NCI-H69 (cell line): Measurements from ENCODE around the gene SMCHD1.
"Not testable (repeated sequence)": the region's sequence is repeated elsewhere in the genome, so short reads cannot be mapped to it uniquely, and the experiment has no call there.

Source experiments
- DNase-seq: peaks from one replicate; lab custom pipeline; 2025; lab: John Stamatoyannopoulos, UW

The SMCHD1 gene

DNA sequence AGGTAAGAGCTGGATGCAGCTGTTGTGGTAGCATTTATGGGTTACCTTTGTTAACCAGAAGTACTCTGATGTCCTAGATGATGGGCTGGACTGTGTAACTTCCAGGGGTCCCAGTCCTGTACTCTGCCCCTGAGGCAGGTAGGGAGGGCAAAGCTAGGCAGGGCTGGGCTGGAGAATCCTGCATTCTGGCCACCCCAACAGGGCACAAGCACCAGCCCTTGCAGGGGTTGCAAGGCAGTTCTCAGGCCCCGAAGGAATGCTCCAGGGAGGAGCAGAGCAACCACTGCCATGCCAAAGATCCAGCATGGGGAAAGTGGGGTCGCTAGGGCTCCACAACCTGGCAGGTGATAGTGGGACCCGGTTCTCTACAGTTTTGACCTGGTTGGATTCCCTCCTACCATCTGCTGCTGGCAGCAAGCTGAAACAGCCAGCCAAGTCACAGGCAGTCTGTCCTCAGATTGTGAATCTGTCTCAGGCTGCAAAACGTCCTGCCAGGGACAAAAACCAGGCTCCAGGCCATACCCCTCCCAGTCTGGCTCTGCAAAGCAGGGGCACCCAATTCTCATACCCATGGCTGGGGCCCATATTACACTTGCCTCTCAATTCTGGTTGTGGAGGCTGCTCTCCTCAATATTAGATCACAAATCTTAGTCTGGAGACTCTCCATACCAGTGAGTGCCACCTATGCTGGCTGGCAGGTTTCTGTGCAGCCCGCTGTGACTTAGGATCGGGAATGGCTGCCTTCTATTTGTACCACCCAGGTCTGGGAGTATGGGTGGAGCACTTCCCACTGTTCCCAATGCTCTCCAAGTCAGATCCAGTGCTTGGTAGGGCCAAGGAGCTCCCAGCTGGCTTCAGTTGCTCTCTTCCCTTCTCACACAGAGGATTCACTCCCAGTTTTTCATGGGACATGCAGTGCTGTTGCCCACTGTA, 61.1 kb downstream of the SMCHD1 start:
- no peak for DNase-seq

DNA sequence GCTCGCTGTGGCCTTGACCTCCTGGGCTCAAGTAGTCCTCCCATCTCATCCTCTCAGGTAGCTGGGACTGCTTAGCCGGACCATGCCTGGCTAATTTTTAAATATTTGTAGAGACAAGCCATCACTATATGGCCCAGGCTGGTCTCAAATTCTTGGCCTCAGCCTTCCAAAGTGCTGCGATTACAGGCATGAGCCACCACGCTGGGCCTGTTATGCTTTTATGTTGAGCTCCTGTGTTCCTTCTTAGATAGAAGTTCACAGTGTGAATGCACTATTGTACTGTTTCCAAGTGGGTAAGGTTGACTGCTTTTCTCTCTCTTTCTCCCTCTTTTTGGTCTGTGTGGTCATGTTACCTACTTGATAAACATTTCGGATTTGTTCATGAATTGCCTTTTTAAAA, 61.9 kb downstream of the SMCHD1 start:
- no peak for DNase-seq

- no peak for DNase-seq
Measured at GRCh38 chr18:2719040-2719439, 63.5 kb downstream of the SMCHD1 start.

DNA sequence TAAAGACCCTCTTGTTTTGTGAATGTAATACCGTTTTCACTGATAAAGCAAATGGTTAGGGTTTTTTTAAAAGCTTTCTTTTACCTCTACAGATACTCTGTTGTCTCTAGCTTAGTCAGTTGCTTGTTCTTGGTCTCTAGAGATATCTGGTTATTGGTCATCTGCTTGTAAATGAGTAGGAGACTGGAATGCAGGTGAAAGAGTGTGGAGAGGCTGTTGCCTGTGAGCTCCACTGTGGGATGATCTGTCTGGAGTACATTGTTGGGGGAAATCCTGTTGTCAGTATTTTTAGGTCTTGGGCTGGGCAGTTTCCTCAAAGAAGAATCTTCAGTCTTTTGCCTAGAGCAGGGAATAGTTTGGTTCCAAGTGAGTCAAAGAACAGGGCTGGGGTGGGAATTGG, 67.7 kb downstream of the SMCHD1 start:
- no peak for DNase-seq

DNA sequence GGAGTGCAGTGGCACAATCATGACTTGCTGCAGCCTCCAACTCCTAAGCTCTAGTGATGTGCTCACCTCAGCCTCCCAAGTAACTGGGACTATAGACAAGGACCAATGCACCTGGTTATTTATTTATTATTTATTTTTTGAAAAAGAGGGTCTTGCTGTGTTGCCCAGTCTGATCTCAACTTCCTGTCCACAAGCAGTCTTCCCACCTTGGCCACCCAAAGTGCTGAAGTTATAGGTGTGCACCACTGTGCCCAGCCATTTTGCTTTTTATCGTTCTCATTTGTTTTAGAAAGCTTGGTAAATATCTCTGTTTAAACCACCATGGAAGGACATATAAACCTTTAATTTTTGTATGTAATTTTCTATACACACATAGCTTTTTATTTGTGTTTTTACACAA, 74.2 kb downstream of the SMCHD1 start:
- no peak for DNase-seq

GRCh38 chr18:2736823-2737222, 81.3 kb downstream of the SMCHD1 start:
- DNase-seq: no peak

GRCh38 chr18:2740082-2740481, 84.6 kb downstream of the SMCHD1 start:
- not testable (repeated sequence) for DNase-seq

- no peak for DNase-seq
Measured at GRCh38 chr18:2746274-2746673, 90.7 kb downstream of the SMCHD1 start.

- DNase-seq: no peak
Measured at GRCh38 chr18:2758309-2758708, 102.8 kb downstream of the SMCHD1 start.

- no peak for DNase-seq
Measured at GRCh38 chr18:2774669-2775068, 119.1 kb downstream of the SMCHD1 start.

GRCh38 chr18:2776601-2777000, 121.1 kb downstream of the SMCHD1 start:
- no peak for DNase-seq

GRCh38 chr18:2777241-2777640, 121.7 kb downstream of the SMCHD1 start:
- no peak for DNase-seq

- no peak for DNase-seq
Measured at GRCh38 chr18:2780750-2781149, 125.2 kb downstream of the SMCHD1 start.

GRCh38 chr18:2787225-2787624, 131.7 kb downstream of the SMCHD1 start:
- DNase-seq: no peak

DNA sequence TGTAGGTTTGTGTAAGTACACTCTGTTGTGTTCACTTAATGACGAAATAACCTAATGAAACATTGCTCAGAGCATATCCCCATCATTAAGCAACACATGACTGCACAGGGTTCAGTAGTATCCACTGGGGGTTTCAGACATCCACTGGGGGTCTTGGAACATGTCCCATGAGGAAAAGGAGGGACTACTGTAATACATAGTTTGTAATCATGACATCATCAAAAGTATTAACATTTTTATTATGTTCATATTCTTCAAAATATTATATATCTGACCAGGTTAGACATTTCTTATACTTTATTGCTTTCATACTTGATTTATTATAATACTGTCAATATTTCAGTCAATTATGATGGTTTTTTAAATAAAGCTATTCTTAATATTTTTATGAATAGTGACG, 136.9 kb downstream of the SMCHD1 start:
- DNase-seq: no peak

DNA sequence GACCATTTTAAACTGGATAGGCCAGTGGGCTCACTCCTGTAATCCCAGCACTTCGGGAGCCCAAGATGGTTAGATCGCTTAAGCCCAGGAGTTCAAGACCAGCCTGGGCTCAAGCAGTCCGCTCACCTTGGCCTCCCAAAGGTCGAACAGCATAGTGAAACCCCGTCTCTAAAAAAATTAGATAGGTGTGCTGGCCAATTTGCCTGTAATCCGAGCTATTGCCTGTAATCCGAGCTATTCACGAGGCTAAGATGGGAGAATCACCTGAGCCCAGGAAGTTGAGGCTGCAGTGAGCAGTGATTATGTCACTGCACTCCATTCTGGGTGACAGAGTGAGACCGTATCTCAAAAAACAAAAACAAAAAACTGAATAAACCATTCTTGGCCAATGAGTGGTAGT, 138.6 kb downstream of the SMCHD1 start:
- DNase-seq: peak; percentile 17

- no peak for DNase-seq
Measured at GRCh38 chr18:2797951-2798350, 142.4 kb downstream of the SMCHD1 start.

DNA sequence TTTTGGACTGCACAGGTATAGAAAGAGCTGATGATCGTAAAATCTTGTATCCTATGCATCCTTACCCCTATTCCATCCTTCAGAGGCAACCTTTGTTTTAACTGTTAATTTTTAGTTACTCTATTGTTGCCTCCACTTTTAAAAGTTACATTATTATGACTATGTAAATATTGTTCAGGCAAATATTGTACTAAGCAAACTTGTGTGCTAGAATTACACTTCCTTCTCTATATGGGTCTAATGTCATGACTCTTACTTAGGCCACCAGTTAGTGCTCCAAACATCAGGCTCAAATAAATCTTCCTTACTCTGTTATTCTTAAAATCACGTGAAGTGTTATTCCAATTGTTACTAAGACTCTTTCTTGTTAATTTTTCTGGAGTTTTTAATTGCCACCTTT, 143.8 kb downstream of the SMCHD1 start:
- DNase-seq: no peak

DNA sequence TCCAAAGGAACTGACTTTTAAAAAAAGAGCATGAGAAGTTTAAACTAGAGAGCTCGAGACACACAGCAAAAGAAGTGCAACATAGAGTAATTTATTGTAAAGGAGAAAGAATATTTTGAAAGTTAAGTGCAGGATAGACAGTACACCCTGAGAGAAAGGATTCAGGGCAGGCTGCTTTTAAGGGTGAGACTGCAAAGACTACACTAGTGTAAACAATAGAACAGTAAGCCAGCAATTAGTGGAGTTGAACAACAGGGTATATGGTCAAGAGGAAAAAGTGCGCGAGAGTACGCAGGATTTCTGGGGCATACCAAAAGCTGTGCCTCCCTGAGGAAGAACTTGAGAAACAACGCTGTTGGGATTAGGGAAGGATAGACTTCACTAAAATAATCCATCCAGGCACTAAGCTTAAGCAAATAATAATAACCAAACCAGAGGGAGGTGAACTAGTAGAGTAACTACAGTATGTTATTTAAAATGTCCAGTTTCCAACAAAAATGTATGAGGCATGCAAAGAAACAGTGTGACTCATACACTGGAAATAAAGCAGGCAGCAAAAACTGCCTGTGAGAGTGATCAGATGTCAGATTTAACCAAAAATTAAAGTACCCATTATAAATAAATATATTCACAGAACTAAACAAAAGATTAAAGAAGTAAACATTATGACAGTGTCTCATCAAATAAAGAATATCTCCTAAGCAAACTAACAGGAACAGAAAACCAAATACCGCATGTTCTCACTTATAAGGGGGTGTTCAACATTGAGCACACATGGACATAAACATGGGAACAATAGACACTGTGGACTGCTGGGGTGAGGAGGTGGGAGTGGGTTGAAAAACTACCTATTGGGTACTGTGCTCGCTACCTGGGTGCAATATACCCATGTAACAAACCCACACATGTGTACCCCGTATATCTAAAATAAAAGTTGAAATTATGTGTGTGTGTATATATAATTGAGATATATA, 150.7 kb downstream of the SMCHD1 start:
- peak; percentile 59 for DNase-seq

GRCh38 chr18:2808640-2809039, 153.1 kb downstream of the SMCHD1 start:
- DNase-seq: not testable (repeated sequence)

DNA sequence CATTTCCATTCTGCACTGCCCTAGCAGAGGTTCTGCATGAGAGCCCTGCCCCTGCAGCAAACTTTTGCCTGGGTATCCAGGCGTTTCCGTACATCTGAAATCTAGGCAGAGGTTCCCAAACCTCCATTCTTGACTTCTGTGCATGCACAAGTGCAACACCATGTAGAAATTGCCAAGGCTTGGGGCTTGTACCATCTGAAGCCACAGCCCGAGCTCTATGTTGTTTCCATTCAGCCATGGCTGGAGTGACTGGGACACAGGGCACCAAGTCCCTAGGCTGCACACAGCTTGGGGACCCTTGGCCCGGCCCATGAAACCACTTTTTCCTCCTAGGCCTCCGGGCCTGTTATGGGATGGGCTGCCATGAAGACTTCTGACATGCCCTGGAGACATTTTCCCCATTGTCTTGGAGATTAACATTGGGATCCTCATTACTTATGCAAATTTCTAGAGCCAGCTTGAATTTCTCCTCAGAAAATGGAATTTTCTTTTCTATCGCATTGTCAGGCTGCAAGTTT, 154.2 kb downstream of the SMCHD1 start:
- not testable (repeated sequence) for DNase-seq

GRCh38 chr18:2811416-2811815, 155.9 kb downstream of the SMCHD1 start:
- no peak for DNase-seq
